PC-3 (cell line): ENCODE data around the gene CCNYL1. TPM values are rescaled to one million over a fixed set of nuclear protein-coding genes. Genes with fewer than 3 reads are reported as not detected.
"Not testable (repeated sequence)": the region's sequence is repeated elsewhere in the genome, so short reads cannot be mapped to it uniquely, and the experiment has no call there.

Source experiments
- ATAC-seq: fragments of 200-7000 bp; cut with Tn5 transposase; 2 replicates; pipeline ENCODE4 v1.9.1; 2020; ENCODE audit warnings: mild to moderate bottlenecking, moderate library complexity
- BruUV-seq: library from RNA; stranded (reverse); fragments of 400-500 nt; replicated peaks from 2 replicates; lab custom pipeline; 2021; lab: Mats Ljungman, UMichigan
- CTCF ChIA-PET: fragments of 300-600 bp; sonication (Branson Sonifier 250); formaldehyde crosslinking; loops from one replicate; lab custom pipeline; 2022; ENCODE audit warnings: antibody characterized with exemption; lab: Charles Lee
- POLR2A ChIA-PET: fragments of 300-600 bp; sonication (Branson Sonifier 250); formaldehyde crosslinking; loops from one replicate; lab custom pipeline; 2022; ENCODE audit warnings: antibody characterized with exemption; ENCODE audit not compliant: unreplicated experiment; lab: Charles Lee
- DNase-seq: peaks from one replicate; pipeline ENCODE4 v3.0.0-alpha.2; 2015
- H2AFZ ChIP-seq: fragments of 300-600 bp; sonication (generic); 2 replicates; pipeline ENCODE4 v1.6.0; 2016; ENCODE audit warnings: antibody characterized with exemption, low read length
- H3F3A ChIP-seq: fragments of 300-600 bp; sonication (generic); one replicate; pipeline ENCODE4 v1.6.0; 2017; ENCODE audit warnings: antibody characterized with exemption, low read length, control low read depth, mild to moderate bottlenecking; ENCODE audit not compliant: unreplicated experiment
- H3K27ac ChIP-seq: fragments of 300-600 bp; sonication (generic); 2 replicates; pipeline ENCODE4 v1.5.1; 2016; ENCODE audit warnings: mild to moderate bottlenecking, low read length
- H3K27me3 ChIP-seq: fragments of 300-600 bp; sonication (generic); 2 replicates; pipeline ENCODE4 v1.6.1; 2016; ENCODE audit warnings: low read length, mixed read lengths
- H3K36me3 ChIP-seq: fragments of 300-600 bp; sonication (generic); 2 replicates; pipeline ENCODE4 v1.6.1; 2016; ENCODE audit warnings: low read depth, mixed run types, low read length, mixed read lengths
- H3K4me1 ChIP-seq: fragments of 300-600 bp; sonication (generic); 2 replicates; pipeline ENCODE4 v1.5.1; 2016; ENCODE audit warnings: low read length; ENCODE audit not compliant: insufficient read depth
- H3K4me2 ChIP-seq: fragments of 300-600 bp; sonication (generic); 2 replicates; pipeline ENCODE4 v1.6.0; 2016; ENCODE audit warnings: low read length
- H3K4me3 ChIP-seq: fragments of 300-600 bp; sonication (generic); 2 replicates; pipeline ENCODE4 v1.5.1; 2016; ENCODE audit warnings: mild to moderate bottlenecking, low read length, mixed read lengths
- H3K79me2 ChIP-seq: fragments of 300-600 bp; sonication (generic); 2 replicates; pipeline ENCODE4 v1.6.1; 2017; ENCODE audit warnings: low read length, mixed read lengths
- H3K9ac ChIP-seq: fragments of 300-600 bp; sonication (generic); 2 replicates; pipeline ENCODE4 v1.6.0; 2016; ENCODE audit warnings: mild to moderate bottlenecking, low read length
- H3K9me2 ChIP-seq: fragments of 300-600 bp; sonication (generic); replicated peaks from 2 replicates; pipeline ENCODE4 v1.6.1; 2016; ENCODE audit warnings: mixed run types, low read length, mixed read lengths
- H3K9me3 ChIP-seq: fragments of 300-600 bp; sonication (generic); 2 replicates; pipeline ENCODE4 v1.6.1; 2016; ENCODE audit warnings: low read length, mixed read lengths
- H4K20me1 ChIP-seq: fragments of 300-600 bp; sonication (generic); 2 replicates; pipeline ENCODE4 v1.6.1; 2016; ENCODE audit warnings: low read length, mixed read lengths
- CTCF ChIP-seq: fragments of 300-600 bp; sonication (generic); conservative IDR thresholded peaks from 2 replicates; pipeline ENCODE4 v1.5.1; 2017; ENCODE audit warnings: antibody characterized with exemption, low read depth, mild to moderate bottlenecking, low read length
- EZH2 ChIP-seq: fragments of 300-600 bp; sonication (generic); IDR thresholded peaks from one replicate; pipeline ENCODE4 v1.6.1; 2017; ENCODE audit warnings: antibody characterized with exemption, mild to moderate bottlenecking, low read length; ENCODE audit not compliant: unreplicated experiment
- EZH2phosphoT487 ChIP-seq: fragments of 300-600 bp; sonication (generic); IDR thresholded peaks from 2 replicates; pipeline ENCODE4 v1.6.1; 2018; ENCODE audit warnings: mild to moderate bottlenecking, antibody characterized with exemption, low read length, borderline replicate concordance
- intact Hi-C: fragments of 100-400 bp; cut with micrococcal nuclease; formaldehyde crosslinking; loops from 2 replicates; pipeline ENCODE4 v1.9.0; 2023
- total RNA-seq: library from RNA; depleted of rRNA; stranded (reverse); fragments of >200 nt; gene quantifications from 2 replicates; pipeline ENCODE4 v1.2.3, GENCODE V29; 2014

The CCNYL1 gene
- total RNA-seq, 1 experiment from 2014 or later, result 14.7 TPM

GRCh38 chr2:207760453-207760852 is 49.0 kb downstream of the CCNYL1 start:
- no peaks in the 10 kb centered on the region for H3K9me2 ChIP-seq
- POLR2A ChIA-PET, result no interaction called here
- no peaks in the 10 kb centered on the region for H3K9me3 ChIP-seq
- H3K4me3 ChIP-seq, result no peak overlapping the region
- no peak overlapping the region for H3K9ac ChIP-seq
- CTCF ChIA-PET, result no interaction called here
- no peaks in the 10 kb centered on the region; the same call in 1 of the 2 replicates for H3K4me1 ChIP-seq
- no peak for TF ChIP-seq EZH2phosphoT487
- TF ChIP-seq CTCF, result no peak
- no peak for TF ChIP-seq EZH2
- no peaks in the 10 kb centered on the region for H3F3A ChIP-seq
- H3K36me3 ChIP-seq, result no peaks in the 10 kb centered on the region
- H3K27ac ChIP-seq, result no peak overlapping the region
- peaks cover 22% of the 10 kb centered on the region for H3K79me2 ChIP-seq
- no peaks in the 10 kb centered on the region for H3K27me3 ChIP-seq
- no TSS peak for BruUV-seq
- DNase-seq (no peak), ATAC-seq (no peak)
- no peaks in the 10 kb centered on the region for H4K20me1 ChIP-seq
- intact Hi-C loops, result no loop called here
- no peak overlapping the region for H3K4me2 ChIP-seq
- H2AFZ ChIP-seq, result no peak overlapping the region

- H4K20me1 ChIP-seq, BruUV-seq, DNase-seq, H3K36me3 ChIP-seq, H3K4me1 ChIP-seq, H3K27ac ChIP-seq, H3K9me3 ChIP-seq, H3K9ac ChIP-seq, intact Hi-C loops, H3K9me2 ChIP-seq, CTCF ChIA-PET, H3K27me3 ChIP-seq, H3F3A ChIP-seq, H2AFZ ChIP-seq, ATAC-seq, H3K4me3 ChIP-seq, POLR2A ChIA-PET, H3K4me2 ChIP-seq: not testable (repeated sequence)
- H3K79me2 ChIP-seq, result peaks cover 32% of the 10 kb centered on the region
These were observed 50.0 kb downstream of the CCNYL1 start for GRCh38 chr2:207761426-207761825.

GRCh38 chr2:207762146-207762545 is 50.7 kb downstream of the CCNYL1 start:
- peak; percentile 12 for DNase-seq
- Histone ChIP-seq H3K4me1 (peaks cover 7% of the 10 kb centered on the region; the same call in 1 of the 2 replicates), H3K27ac (no peak overlapping the region), H3K36me3 (no peaks in the 10 kb centered on the region), H3K4me2 (no peak overlapping the region), H3K27me3 (no peaks in the 10 kb centered on the region), H3K9me2 (no peaks in the 10 kb centered on the region), H4K20me1 (no peaks in the 10 kb centered on the region), H2AFZ (no peak overlapping the region), H3K4me3 (no peak overlapping the region), H3K9ac (no peak overlapping the region), H3K9me3 (no peaks in the 10 kb centered on the region), H3F3A (no peaks in the 10 kb centered on the region), H3K79me2 (peaks cover 38% of the 10 kb centered on the region)
- ChIA-PET POLR2A (no interaction called here), CTCF (no interaction called here)
- no peak for TF ChIP-seq EZH2phosphoT487
- no peak for TF ChIP-seq CTCF
- TF ChIP-seq EZH2, result no peak
- ATAC-seq, result no peak
- BruUV-seq, result no TSS peak
- intact Hi-C loops, result no loop called here
